Measurements from ENCODE around the gene WARS2.

Gene WARS2

DNA sequence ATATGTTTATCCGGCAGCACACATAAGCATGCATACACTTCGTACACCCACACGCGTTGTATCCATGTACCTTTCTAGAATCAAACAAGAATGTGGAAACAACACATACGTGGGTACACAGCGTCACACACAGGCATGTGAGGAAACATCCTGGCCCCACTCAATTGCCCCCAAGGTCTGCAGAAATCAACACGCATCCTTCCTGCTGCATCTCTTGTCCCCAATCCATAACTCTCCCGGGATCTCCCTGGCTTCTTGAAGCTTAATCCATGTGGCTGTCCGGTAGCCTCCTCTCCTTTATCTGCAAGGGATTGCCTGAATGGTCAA is 146.8 kb downstream of the WARS2 start:
- no peak overlapping the region for H2AK5ac ChIP-seq (ENCODE audit: low read depth, low read length)
- no peak overlapping the region for H2BK120ac ChIP-seq (ENCODE audit: low read depth, low read length)
- H3K36me3 ChIP-seq (replicated peaks in 1 of 2; ENCODE audit: control insufficient read depth in 2 of 2, insufficient read depth in 2 of 2, low read length in 2 of 2): no peaks in the 10 kb centered on the region
- H3K27ac ChIP-seq (replicated peaks; ENCODE audit: low read length): no peak overlapping the region
- H2AFZ ChIP-seq (ENCODE audit: low read length): no peak overlapping the region
- H3K79me1 ChIP-seq (ENCODE audit: low read depth, low read length): no peaks in the 10 kb centered on the region
- H3K4me1 ChIP-seq (ENCODE audit: control insufficient read depth in 2 of 2, insufficient read depth in 1 of 2, low read depth in 1 of 2, low read length in 2 of 2): peaks cover 2 to 8% of the 10 kb centered on the region in 2 donors
- no peak overlapping the region for H4K91ac ChIP-seq (ENCODE audit: low read depth, low read length, poor library complexity)
- WGBS, 2 donors (ENCODE audit: extremely low coverage in 2 of 2, insufficient read length in 2 of 2, insufficient replicate concordance in 1 of 2): no CpG with 5 or more reads among the region's 9 CpGs
- H3K23ac ChIP-seq (ENCODE audit: low read depth, low read length, poor library complexity): no peak overlapping the region
- H3K9me3 ChIP-seq (replicated peaks in 1 of 2; ENCODE audit: control insufficient read depth in 2 of 2, insufficient read depth in 1 of 2, low read depth in 1 of 2, low read length in 2 of 2): no peaks in the 10 kb centered on the region
- H3K4me2 ChIP-seq (ENCODE audit: insufficient read depth, low read length, poor library complexity, severe bottlenecking): no peak overlapping the region
- no peak overlapping the region for H3K9ac ChIP-seq (ENCODE audit: low read depth, low read length, poor library complexity)
- H3K4ac ChIP-seq (ENCODE audit: low read length): no peak overlapping the region
- H3K18ac ChIP-seq (ENCODE audit: low read length): no peak overlapping the region
- no peak overlapping the region for H4K8ac ChIP-seq (ENCODE audit: low read depth, low read length)
- H3K4me3 ChIP-seq (ENCODE audit: low read length in 2 of 2): no peak overlapping the region
- no peak overlapping the region for H2BK5ac ChIP-seq (ENCODE audit: low read length)
- no peak overlapping the region for H3K14ac ChIP-seq (ENCODE audit: low read length)
- H2BK12ac ChIP-seq (ENCODE audit: low read length): no peak overlapping the region
- no peak for DNase-seq (ENCODE audit: low spot score)
- peaks cover 48 to 100% (median 99%) of the 10 kb centered on the region in 3 experiments for H3K27me3 ChIP-seq (ENCODE audit: control insufficient read depth in 3 of 3, insufficient read depth in 3 of 3, low read depth in 1 of 3, low read length in 3 of 3)
- H2BK15ac ChIP-seq (ENCODE audit: low read length): no peak overlapping the region

DNA sequence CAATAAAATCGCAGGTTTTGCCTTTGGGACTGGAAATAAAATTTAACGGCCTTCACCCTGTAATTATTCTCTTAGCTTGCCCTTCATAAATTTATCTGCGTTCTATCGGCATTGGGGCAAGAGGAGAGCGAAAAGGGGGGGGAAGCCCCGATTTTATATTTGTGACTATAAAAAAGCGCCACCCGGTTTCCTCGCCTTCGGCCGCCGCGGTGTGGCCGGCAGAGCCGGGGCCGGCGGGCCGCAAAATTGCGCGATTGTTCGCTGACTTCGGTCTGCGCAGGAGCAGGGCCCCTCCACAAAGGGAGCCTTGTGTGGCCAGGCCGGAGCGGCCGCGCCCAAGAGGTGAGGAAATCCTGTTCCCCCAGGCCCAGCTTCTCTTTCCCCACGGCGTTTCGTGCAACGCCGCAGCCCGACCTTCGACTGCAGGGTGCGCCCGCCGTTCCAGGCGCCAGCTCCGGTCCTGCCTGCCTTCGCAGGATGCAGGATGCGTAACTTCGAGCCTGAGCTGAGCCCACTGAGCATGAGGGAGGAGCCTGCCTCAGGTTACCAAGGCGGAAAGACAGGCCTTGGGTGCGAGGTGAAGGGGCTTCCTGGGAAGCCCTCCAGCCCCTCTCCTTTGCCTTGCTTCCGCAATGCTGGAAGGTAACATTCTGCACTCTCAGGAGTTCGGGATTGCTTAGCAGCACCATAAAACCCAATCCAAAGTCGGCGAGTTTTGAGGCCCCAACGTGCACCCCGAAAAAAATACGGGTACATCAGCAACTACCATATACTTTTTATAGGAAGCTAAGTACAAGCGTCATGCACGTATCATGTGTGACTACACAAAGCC is 147.4 kb downstream of the WARS2 start:
- Histone ChIP-seq H2BK12ac (ENCODE audit: low read length) (no peak overlapping the region), H4K91ac (ENCODE audit: low read depth, low read length, poor library complexity) (no peak overlapping the region), H2AK5ac (ENCODE audit: low read depth, low read length) (no peak overlapping the region), H2BK15ac (ENCODE audit: low read length) (no peak overlapping the region), H2BK5ac (ENCODE audit: low read length) (no peak overlapping the region), H3K27ac (replicated peaks; ENCODE audit: low read length) (no peak overlapping the region), H3K79me1 (ENCODE audit: low read depth, low read length) (no peaks in the 10 kb centered on the region), H3K4me2 (ENCODE audit: insufficient read depth, low read length, poor library complexity, severe bottlenecking) (peak overlapping the region; percentile 21), H3K14ac (ENCODE audit: low read length) (no peak overlapping the region), H3K9ac (ENCODE audit: low read depth, low read length, poor library complexity) (no peak overlapping the region), H2AFZ (ENCODE audit: low read length) (peak overlapping the region; percentile 73), H3K4ac (ENCODE audit: low read length) (no peak overlapping the region), H3K4me3 (ENCODE audit: low read length in 2 of 2) (peak overlapping the region in 1 of 2 donors; percentile 23), H3K27me3 (ENCODE audit: control insufficient read depth in 3 of 3, insufficient read depth in 3 of 3, low read depth in 1 of 3, low read length in 3 of 3) (peaks cover 53 to 100% (median 99%) of the 10 kb centered on the region in 3 experiments), H3K4me1 (ENCODE audit: control insufficient read depth in 2 of 2, insufficient read depth in 1 of 2, low read depth in 1 of 2, low read length in 2 of 2) (peaks cover 2 to 8% of the 10 kb centered on the region in 2 donors), H4K8ac (ENCODE audit: low read depth, low read length) (no peak overlapping the region), H3K9me3 (replicated peaks in 1 of 2; ENCODE audit: control insufficient read depth in 2 of 2, insufficient read depth in 1 of 2, low read depth in 1 of 2, low read length in 2 of 2) (no peaks in the 10 kb centered on the region), H3K36me3 (replicated peaks in 1 of 2; ENCODE audit: control insufficient read depth in 2 of 2, insufficient read depth in 2 of 2, low read length in 2 of 2) (no peaks in the 10 kb centered on the region), H2BK120ac (ENCODE audit: low read depth, low read length) (no peak overlapping the region), H3K23ac (ENCODE audit: low read depth, low read length, poor library complexity) (no peak overlapping the region), H3K18ac (ENCODE audit: low read length) (peak overlapping the region; percentile 31)
- DNase-seq (ENCODE audit: low spot score): no peak
- WGBS, 2 donors (ENCODE audit: extremely low coverage in 2 of 2, insufficient read length in 2 of 2, insufficient replicate concordance in 1 of 2): no CpG with 5 or more reads among the region's 53 CpGs

DNA sequence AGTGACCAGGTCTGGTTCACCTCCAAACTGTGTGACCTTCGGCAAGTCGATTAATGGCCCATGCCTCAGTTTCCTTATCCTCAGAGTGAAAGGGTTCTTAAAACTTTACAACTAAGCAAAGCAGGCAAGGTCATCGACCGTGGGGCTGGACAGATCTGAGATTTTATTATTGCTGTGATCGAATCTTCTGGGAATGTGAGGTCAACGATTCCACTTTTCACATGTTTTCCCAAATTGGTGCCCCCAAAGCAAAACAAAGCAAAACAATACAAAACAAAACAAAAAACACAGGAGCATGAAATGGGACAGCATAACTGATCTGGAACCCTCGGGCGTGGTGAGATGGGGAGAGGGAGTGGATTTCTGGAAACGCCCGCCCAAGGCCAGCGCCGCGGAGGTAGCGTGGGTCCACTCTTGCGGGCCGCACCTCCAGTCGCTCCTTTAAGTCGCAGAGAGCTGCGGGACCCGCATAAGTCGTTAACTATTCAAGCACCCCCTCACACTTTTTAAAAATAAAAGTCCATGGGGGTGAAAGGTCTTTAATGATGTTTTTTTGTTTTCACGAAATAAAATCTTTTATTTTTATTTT is 148.1 kb downstream of the WARS2 start:
- no peak for DNase-seq (ENCODE audit: low spot score)
- Histone ChIP-seq H3K79me1 (ENCODE audit: low read depth, low read length) (no peaks in the 10 kb centered on the region), H3K27me3 (ENCODE audit: control insufficient read depth in 3 of 3, insufficient read depth in 3 of 3, low read depth in 1 of 3, low read length in 3 of 3) (peaks cover 54 to 100% (median 99%) of the 10 kb centered on the region in 3 experiments), H3K27ac (replicated peaks; ENCODE audit: low read length) (no peak overlapping the region), H2BK120ac (ENCODE audit: low read depth, low read length) (no peak overlapping the region), H3K23ac (ENCODE audit: low read depth, low read length, poor library complexity) (no peak overlapping the region), H3K4me3 (ENCODE audit: low read length in 2 of 2) (no peak overlapping the region), H3K4ac (ENCODE audit: low read length) (no peak overlapping the region), H2BK12ac (ENCODE audit: low read length) (no peak overlapping the region), H2AK5ac (ENCODE audit: low read depth, low read length) (no peak overlapping the region), H2BK15ac (ENCODE audit: low read length) (no peak overlapping the region), H3K14ac (ENCODE audit: low read length) (no peak overlapping the region), H2BK5ac (ENCODE audit: low read length) (no peak overlapping the region), H2AFZ (ENCODE audit: low read length) (no peak overlapping the region), H4K91ac (ENCODE audit: low read depth, low read length, poor library complexity) (no peak overlapping the region), H3K9ac (ENCODE audit: low read depth, low read length, poor library complexity) (no peak overlapping the region), H3K36me3 (replicated peaks in 1 of 2; ENCODE audit: control insufficient read depth in 2 of 2, insufficient read depth in 2 of 2, low read length in 2 of 2) (no peaks in the 10 kb centered on the region), H3K18ac (ENCODE audit: low read length) (no peak overlapping the region), H3K4me1 (ENCODE audit: control insufficient read depth in 2 of 2, insufficient read depth in 1 of 2, low read depth in 1 of 2, low read length in 2 of 2) (peaks cover 8% of the 10 kb centered on the region in 2 donors), H3K9me3 (replicated peaks in 1 of 2; ENCODE audit: control insufficient read depth in 2 of 2, insufficient read depth in 1 of 2, low read depth in 1 of 2, low read length in 2 of 2) (no peaks in the 10 kb centered on the region), H4K8ac (ENCODE audit: low read depth, low read length) (no peak overlapping the region), H3K4me2 (ENCODE audit: insufficient read depth, low read length, poor library complexity, severe bottlenecking) (no peak overlapping the region)
- no CpG with 5 or more reads among the region's 22 CpGs for WGBS, 2 donors (ENCODE audit: extremely low coverage in 2 of 2, insufficient read length in 2 of 2, insufficient replicate concordance in 1 of 2)

DNA sequence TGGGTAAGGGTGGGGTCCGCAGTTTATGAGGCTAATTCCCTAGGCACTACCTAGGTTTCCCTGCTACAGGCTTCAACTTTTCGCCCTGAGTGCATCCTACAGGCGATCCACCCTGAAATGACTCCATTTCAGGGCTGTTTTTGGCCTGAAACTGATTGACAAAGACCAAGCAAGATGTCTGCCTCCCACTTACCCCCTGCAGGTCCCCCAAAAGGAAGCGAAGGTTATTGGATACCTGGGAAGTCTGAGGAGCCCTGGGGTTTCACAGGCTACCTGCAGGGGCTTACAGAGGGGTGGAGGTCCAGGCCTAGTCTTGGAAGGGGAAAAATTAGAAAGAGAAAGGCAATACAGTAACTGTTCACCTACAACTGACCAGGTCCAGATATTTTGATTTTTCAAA is 149.0 kb downstream of the WARS2 start:
- no peak for DNase-seq (ENCODE audit: low spot score)
- Histone ChIP-seq H2BK12ac (ENCODE audit: low read length) (no peak overlapping the region), H3K9ac (ENCODE audit: low read depth, low read length, poor library complexity) (no peak overlapping the region), H3K4me1 (ENCODE audit: control insufficient read depth in 2 of 2, insufficient read depth in 1 of 2, low read depth in 1 of 2, low read length in 2 of 2) (peaks cover 8% of the 10 kb centered on the region in 2 donors), H3K18ac (ENCODE audit: low read length) (no peak overlapping the region), H3K4me3 (ENCODE audit: low read length in 2 of 2) (no peak overlapping the region), H2BK120ac (ENCODE audit: low read depth, low read length) (no peak overlapping the region), H3K4me2 (ENCODE audit: insufficient read depth, low read length, poor library complexity, severe bottlenecking) (no peak overlapping the region), H2BK5ac (ENCODE audit: low read length) (no peak overlapping the region), H3K4ac (ENCODE audit: low read length) (no peak overlapping the region), H3K14ac (ENCODE audit: low read length) (no peak overlapping the region), H3K36me3 (replicated peaks in 1 of 2; ENCODE audit: control insufficient read depth in 2 of 2, insufficient read depth in 2 of 2, low read length in 2 of 2) (no peaks in the 10 kb centered on the region), H4K91ac (ENCODE audit: low read depth, low read length, poor library complexity) (no peak overlapping the region), H3K23ac (ENCODE audit: low read depth, low read length, poor library complexity) (no peak overlapping the region), H4K8ac (ENCODE audit: low read depth, low read length) (no peak overlapping the region), H3K9me3 (replicated peaks in 1 of 2; ENCODE audit: control insufficient read depth in 2 of 2, insufficient read depth in 1 of 2, low read depth in 1 of 2, low read length in 2 of 2) (no peaks in the 10 kb centered on the region), H2AK5ac (ENCODE audit: low read depth, low read length) (no peak overlapping the region), H3K27ac (replicated peaks; ENCODE audit: low read length) (no peak overlapping the region), H2BK15ac (ENCODE audit: low read length) (no peak overlapping the region), H3K79me1 (ENCODE audit: low read depth, low read length) (no peaks in the 10 kb centered on the region), H2AFZ (ENCODE audit: low read length) (no peak overlapping the region), H3K27me3 (ENCODE audit: control insufficient read depth in 3 of 3, insufficient read depth in 3 of 3, low read depth in 1 of 3, low read length in 3 of 3) (peaks cover 62 to 100% (median 99%) of the 10 kb centered on the region in 3 experiments)
- no CpG with 5 or more reads among the region's 4 CpGs for WGBS, 2 donors (ENCODE audit: extremely low coverage in 2 of 2, insufficient read length in 2 of 2, insufficient replicate concordance in 1 of 2)

All from neuronal stem cell (in vitro differentiated cells).